GM18909 (cell line): Measurements from ENCODE around the gene RAB19.
"Not testable (repeated sequence)": the region's sequence is repeated elsewhere in the genome, so short reads cannot be mapped to it uniquely, and the experiment has no call there.

Experiments
- ATAC-seq: cut with Tn5 transposase; IDR thresholded peaks from one replicate; pipeline ENCODE4 v1.9.1; 2021; ENCODE audit warnings: mild to moderate bottlenecking; ENCODE audit not compliant: unreplicated experiment, poor library complexity

Gene RAB19

GRCh38 chr7:140451716-140452115, 47.9 kb downstream of the RAB19 start:
- ATAC-seq: no peak

GRCh38 chr7:140453273-140453672, 49.4 kb downstream of the RAB19 start:
- no peak for ATAC-seq

DNA sequence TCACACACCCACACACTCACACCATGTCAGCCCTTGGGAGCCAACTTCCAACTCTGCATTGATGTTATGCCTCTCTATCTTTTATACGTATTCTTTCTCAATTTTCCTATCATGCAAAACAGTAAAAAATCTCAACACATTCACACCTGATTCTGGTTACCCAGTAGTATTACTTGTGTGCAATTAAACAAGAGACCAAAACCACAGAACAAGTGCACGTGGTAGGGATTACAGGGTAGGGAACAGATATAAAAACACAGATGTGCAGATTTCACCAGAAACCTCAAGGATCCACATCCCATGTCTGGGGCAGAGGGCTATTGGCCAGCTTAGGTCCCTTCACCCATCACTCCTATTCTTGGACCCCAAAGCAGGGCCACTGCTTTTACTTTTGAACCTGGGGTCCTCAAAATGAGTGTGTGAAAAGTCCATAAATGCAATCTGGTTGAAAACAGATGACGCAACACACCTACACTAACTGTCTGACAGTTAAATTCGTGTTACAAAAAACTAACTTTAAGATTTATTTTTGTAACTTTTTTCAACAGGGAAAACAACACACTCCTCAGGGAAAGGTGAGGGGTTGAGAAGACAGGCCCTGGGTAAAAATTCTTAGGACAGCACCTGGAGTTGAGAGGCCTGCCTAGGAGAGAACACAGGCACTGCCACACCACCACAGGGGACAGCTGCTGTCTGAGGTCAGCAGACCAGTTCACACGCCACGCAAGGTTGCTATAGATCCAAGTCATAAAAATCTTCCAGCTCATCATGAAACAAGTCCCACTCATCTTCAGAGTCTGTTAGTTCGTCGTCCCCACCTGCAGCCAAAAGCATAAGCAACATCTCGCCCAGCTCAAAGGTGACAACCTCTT, 50.2 kb downstream of the RAB19 start:
- not testable (repeated sequence) for ATAC-seq

DNA sequence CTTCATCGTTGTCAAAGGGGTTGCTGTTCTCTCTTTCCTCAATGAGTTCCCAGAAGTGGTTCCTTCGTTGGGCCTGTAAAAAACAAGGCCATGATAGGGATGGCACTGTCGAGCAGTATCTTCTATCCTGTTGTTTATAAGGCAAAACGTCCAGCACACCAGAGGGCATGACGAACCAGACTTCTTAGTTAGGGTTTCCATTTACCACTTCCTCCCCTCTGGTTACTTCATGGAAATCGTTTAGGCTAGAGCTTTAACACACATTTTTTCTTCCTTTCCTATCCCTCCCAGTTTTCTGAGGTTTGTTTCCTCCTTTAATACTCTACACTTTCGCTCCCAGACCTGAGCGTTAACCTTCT, 50.8 kb downstream of the RAB19 start:
- no peak for ATAC-seq

GRCh38 chr7:140455743-140456142, 51.9 kb downstream of the RAB19 start:
- ATAC-seq: no peak

GRCh38 chr7:140456551-140457051, 52.7 kb downstream of the RAB19 start:
- no peak for ATAC-seq

DNA sequence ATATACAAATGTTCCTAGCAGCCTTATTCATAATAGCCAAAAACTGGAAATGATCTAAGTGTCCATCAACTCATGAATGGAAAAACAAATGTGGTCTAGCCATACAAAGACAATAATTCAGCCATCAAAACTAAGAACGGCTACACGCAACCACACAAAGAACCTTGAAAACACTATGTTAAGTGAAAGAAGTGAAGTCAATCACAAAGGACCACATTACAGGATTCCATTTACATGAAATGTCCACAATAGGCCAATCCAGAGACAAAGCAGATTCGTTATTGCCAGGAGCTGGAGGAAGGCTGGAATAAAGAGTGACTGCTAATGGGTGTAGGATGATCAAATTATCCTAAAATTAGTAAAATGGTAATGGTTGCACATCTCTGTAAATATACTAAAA, 54.3 kb downstream of the RAB19 start:
- no peak for ATAC-seq

DNA sequence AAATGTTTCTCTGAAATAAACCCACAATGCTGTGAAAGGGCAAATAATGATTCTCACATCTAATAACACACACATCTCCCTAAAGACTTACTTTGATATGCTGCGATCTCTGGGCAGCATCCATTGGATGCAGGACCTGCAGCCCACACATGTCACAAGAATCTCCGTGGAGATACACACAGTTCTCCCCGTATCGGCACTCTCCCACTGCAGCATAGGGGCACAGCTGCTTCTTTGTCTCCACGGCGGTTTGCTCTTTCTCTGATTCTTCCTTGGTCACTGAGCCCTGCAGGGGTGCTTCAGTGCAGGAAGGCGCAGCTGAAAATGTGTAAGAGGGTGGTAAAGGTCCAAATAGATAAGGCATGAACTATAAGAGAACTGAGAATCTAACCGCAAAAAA, 55.1 kb downstream of the RAB19 start:
- ATAC-seq: no peak

DNA sequence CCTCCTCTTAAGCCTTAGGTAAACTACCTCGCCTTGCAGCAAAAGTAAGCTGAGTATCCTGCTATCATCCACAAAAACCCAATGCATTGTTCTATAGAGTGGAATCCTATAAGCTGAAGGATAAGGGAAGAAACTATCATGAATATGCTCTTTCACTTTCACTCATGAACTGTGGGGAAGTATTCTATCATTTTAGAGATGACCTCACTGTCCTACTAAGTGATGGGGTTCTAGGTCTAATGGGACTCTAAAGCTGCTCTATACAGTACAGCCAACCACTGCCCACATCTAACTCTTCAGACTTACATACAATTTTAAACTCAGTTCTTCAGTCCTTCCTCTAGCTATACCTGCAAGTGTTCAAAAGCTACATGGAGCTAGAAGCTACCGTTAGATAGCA, 59.3 kb downstream of the RAB19 start:
- no peak for ATAC-seq

GRCh38 chr7:140475747-140476333, 72.0 kb downstream of the RAB19 start:
- ATAC-seq: no peak

- no peak for ATAC-seq
Measured at GRCh38 chr7:140476698-140477261, 72.9 kb downstream of the RAB19 start.
